T-cell (primary cell): ENCODE measurements around the gene MYO6. TPM values are rescaled to one million over a fixed set of nuclear protein-coding genes. Genes with fewer than 3 reads are reported as not detected.

Experiments
- ATAC-seq, 4 experiments: fragments of 200-7000 bp in 3 of 4; fragments of 150-1000 bp in 1 of 4; cut with Tn5 transposase; replicated peaks in 1 of 4; 1 replicate in 3 of 4; 2 replicates in 1 of 4; pipeline ENCODE4 v1.10.0; 2021; ENCODE audit warnings: moderate library complexity in 3 of 4, mild to moderate bottlenecking in 2 of 4, moderate number of reproducible peaks in 1 of 4
- CTCF ChIA-PET, 2 donors: fragments of 300-600 bp; sonication (Branson Sonifier 250); formaldehyde crosslinking; loops; one replicate each; lab custom pipeline; 2022; ENCODE audit warnings: antibody characterized with exemption in 2 of 2; lab: Charles Lee
- POLR2A ChIA-PET, 2 donors: fragments of 300-600 bp; sonication (Branson Sonifier 250); formaldehyde crosslinking; loops; one replicate each; lab custom pipeline; 2022; ENCODE audit warnings: antibody characterized with exemption in 2 of 2; lab: Charles Lee
- DNase-seq, 35 experiments: peaks; one replicate each; pipeline versions ENCODE4 v3.0.0 to v3.0.0-alpha.2; 2013 to 2023
- H3K27ac ChIP-seq: one replicate; pipeline ENCODE4 v1.5.1; 2013; ENCODE audit warnings: low read length
- H3K27me3 ChIP-seq, 2 experiments: replicated peaks in 1 of 2; 1 replicate in 1 of 2; 2 replicates in 1 of 2; pipeline versions ENCODE4 v1.6.1 to v1.7.0; 2013; ENCODE audit warnings: low read length in 1 of 2, mixed read lengths in 1 of 2; ENCODE audit not compliant: control insufficient read depth in 2 of 2, insufficient read depth in 2 of 2; ENCODE audit errors: extremely low read depth in 1 of 2
- H3K36me3 ChIP-seq, 2 donors: 1 replicate in 1 of 2; 2 replicates in 1 of 2; pipeline versions ENCODE4 v1.6.1 to v1.7.0; 2013; ENCODE audit warnings: low read length in 1 of 2; ENCODE audit not compliant: control insufficient read depth in 2 of 2, insufficient read depth in 1 of 2; ENCODE audit errors: extremely low read depth in 1 of 2
- H3K4me1 ChIP-seq, 2 experiments: 1 replicate in 1 of 2; 2 replicates in 1 of 2; pipeline versions ENCODE4 v1.6.1 to v1.7.0; 2013; ENCODE audit warnings: low read length in 2 of 2, mixed read lengths in 1 of 2; ENCODE audit not compliant: insufficient read depth in 2 of 2, control insufficient read depth in 1 of 2; ENCODE audit errors: extremely low read depth in 1 of 2
- H3K4me3 ChIP-seq, 2 donors: 1 replicate in 1 of 2; 2 replicates in 1 of 2; pipeline versions ENCODE4 v1.5.1 to v1.7.0; 2013; ENCODE audit warnings: mild to moderate bottlenecking in 2 of 2, low read length in 1 of 2, moderate library complexity in 1 of 2; ENCODE audit not compliant: control insufficient read depth in 1 of 2; ENCODE audit errors: extremely low read depth in 1 of 2
- H3K9me3 ChIP-seq: 2 replicates; pipeline ENCODE4 v1.7.0; 2013
- H3K27ac Mint-ChIP-seq, 2 donors: one replicate each; pipeline ENCODE4 v1.8.0; 2020 to 2021; ENCODE audit warnings: mild to moderate bottlenecking in 2 of 2, mixed read lengths in 2 of 2
- H3K27me3 Mint-ChIP-seq, 2 donors: one replicate each; pipeline ENCODE4 v1.8.0; 2021 to 2022; ENCODE audit warnings: mixed read lengths in 2 of 2
- H3K36me3 Mint-ChIP-seq: one replicate; pipeline ENCODE4 v1.8.0; 2021; ENCODE audit warnings: mixed read lengths
- H3K4me1 Mint-ChIP-seq, 3 donors: one replicate each; pipeline ENCODE4 v1.8.0; 2020 to 2022; ENCODE audit warnings: mixed read lengths in 3 of 3, mild to moderate bottlenecking in 1 of 3
- H3K4me3 Mint-ChIP-seq, 3 donors: one replicate each; pipeline ENCODE4 v1.8.0; 2020 to 2022; ENCODE audit warnings: mild to moderate bottlenecking in 3 of 3, mixed read lengths in 3 of 3, moderate library complexity in 3 of 3
- H3K9me3 Mint-ChIP-seq, 3 donors: one replicate each; pipeline ENCODE4 v1.8.0; 2020 to 2022; ENCODE audit warnings: mixed read lengths in 3 of 3
- WGBS: methylation state at CpG from one replicate; pipeline ENCODE4 v1.1.5; 2013; ENCODE audit warnings: missing lambda C conversion rate; ENCODE audit not compliant: insufficient coverage; 5-methylcytosine and 5-hydroxymethylcytosine counted together
- total RNA-seq, 35 experiments: library from RNA in 6 of 35; stranded (reverse) in 6 of 35; fragments of 120-200 nt in 1 of 35; gene quantifications; one replicate each; pipeline versions ENCODE4 v1.2.1 to v1.2.4 and lab custom pipeline; 2013 to 2026

MYO6 gene
- total RNA-seq, 5 donors from 2014 or later (not counting 1 experiment from before 2014, with no cell fraction given): 2.2 to 4.5 (median 2.4) TPM

DNA sequence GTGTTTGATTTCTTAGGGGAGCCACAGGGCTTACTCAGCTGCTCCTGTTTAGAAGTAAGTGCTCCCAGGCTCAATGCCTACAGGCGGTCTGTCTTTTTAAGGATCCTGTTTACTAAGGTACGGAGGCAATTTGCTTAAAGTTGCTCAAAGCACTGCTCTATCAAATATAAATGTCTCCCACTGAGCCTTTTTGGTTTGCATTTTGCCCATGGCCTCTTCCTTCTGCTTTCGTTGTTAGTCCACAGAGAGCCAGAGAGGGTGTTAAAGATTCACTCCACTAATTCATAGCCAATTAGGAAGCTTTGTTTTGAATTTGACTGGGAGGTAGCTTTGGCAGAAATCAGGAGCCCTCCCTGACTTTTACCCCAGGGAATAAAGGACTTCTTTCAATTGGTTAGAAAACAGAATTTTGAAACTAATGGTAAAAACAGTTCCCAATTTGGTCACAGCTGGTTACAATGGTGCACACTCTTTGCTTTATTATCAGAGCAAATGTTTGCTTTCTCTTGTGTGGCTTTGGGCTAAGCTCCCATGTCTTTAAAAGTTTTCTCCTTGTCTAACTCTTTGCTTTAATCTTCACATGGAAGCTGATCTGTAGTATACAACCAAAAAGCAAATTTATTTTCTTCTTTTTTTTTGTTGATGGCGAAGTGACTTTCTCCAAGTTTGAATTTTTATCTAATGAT lies 197.2 kb downstream of the MYO6 start:
- Mint-ChIP-seq H3K9me3 (no peaks in the 10 kb centered on the region), H3K27me3 (peaks cover 10 to 17% of the 10 kb centered on the region in 2 donors), H3K4me1 (no peaks in the 10 kb centered on the region), H3K4me3 (no peak overlapping the region), H3K36me3 (no peaks in the 10 kb centered on the region), H3K27ac (no peak overlapping the region)
- H3K36me3 ChIP-seq: no peaks in the 10 kb centered on the region
- no peak overlapping the region for H3K4me3 ChIP-seq
- 63% methylated on average over 2 of the region's 4 CpGs for WGBS
- CTCF ChIA-PET: no interaction called here
- no peak overlapping the region for H3K27ac ChIP-seq
- H3K27me3 ChIP-seq: no peaks in the 10 kb centered on the region
- H3K4me1 ChIP-seq: no peaks in the 10 kb centered on the region
- ATAC-seq: no peak
- POLR2A ChIA-PET: no interaction called here
- DNase-seq: no peak
- no peaks in the 10 kb centered on the region for H3K9me3 ChIP-seq

DNA sequence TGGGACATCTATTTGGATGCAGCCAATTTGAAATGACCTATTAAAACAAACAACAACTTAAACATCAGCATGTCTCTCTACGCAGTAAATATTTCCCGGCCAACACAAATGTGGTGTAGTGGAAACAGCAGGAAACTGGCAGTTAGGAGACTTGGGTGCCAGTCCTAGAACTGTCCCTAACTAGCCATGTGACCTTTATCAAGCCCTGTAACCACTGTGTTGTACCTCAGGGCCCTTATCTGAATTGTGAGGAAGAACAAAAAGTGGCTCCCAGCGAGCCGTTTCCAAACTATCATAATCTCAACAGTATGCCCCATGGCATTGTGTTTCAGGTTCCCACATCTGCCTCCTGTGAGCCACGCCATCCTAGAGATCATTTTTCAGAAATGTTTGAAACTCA lies 198.9 kb downstream of the MYO6 start:
- Histone ChIP-seq H3K27me3 (no peaks in the 10 kb centered on the region), H3K36me3 (no peaks in the 10 kb centered on the region), H3K9me3 (no peaks in the 10 kb centered on the region), H3K27ac (no peak overlapping the region), H3K4me3 (no peak overlapping the region), H3K4me1 (no peaks in the 10 kb centered on the region)
- ATAC-seq (no peak), DNase-seq (no peak)
- Mint-ChIP-seq H3K27me3 (peaks cover 9 to 14% of the 10 kb centered on the region in 2 donors), H3K4me1 (no peaks in the 10 kb centered on the region), H3K36me3 (no peaks in the 10 kb centered on the region), H3K4me3 (no peak overlapping the region), H3K9me3 (no peaks in the 10 kb centered on the region), H3K27ac (no peak overlapping the region)
- WGBS: 44% methylated on average over 1 of the region's 5 CpGs
- POLR2A ChIA-PET: no interaction called here
- CTCF ChIA-PET: no interaction called here

DNA sequence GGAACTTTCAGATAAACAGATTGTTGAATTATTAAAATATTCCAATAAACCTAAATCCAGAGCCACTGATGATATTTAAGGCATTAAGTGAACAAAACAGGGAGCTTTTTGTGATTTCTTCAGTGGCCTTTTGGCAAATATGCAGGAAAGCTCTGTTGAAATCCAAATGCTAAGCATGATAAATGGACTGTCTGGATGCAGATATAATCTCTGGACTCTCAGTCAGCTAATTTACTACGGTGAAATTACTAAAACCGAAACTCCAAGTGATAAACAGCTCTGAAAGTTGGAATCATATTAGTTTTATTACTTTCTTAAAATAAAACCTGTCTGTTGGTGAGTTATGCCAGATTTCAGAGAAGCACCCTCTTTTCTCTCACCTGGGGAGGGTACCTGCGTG lies 203.1 kb downstream of the MYO6 start:
- DNase-seq: no peak
- ChIA-PET CTCF (no interaction called here), POLR2A (no interaction called here)
- H3K36me3 ChIP-seq: no peaks in the 10 kb centered on the region
- no peaks in the 10 kb centered on the region for H3K4me1 ChIP-seq
- H3K27ac ChIP-seq: no peak overlapping the region
- H3K9me3 ChIP-seq: no peaks in the 10 kb centered on the region
- WGBS: no CpG with 5 or more reads among the region's 3 CpGs
- Mint-ChIP-seq H3K4me1 (no peaks in the 10 kb centered on the region), H3K9me3 (no peaks in the 10 kb centered on the region), H3K27ac (no peak overlapping the region), H3K27me3 (peaks cover 2 to 14% of the 10 kb centered on the region in 2 donors), H3K4me3 (no peak overlapping the region), H3K36me3 (no peaks in the 10 kb centered on the region)
- no peak for ATAC-seq
- H3K27me3 ChIP-seq: no peaks in the 10 kb centered on the region
- no peak overlapping the region for H3K4me3 ChIP-seq

DNA sequence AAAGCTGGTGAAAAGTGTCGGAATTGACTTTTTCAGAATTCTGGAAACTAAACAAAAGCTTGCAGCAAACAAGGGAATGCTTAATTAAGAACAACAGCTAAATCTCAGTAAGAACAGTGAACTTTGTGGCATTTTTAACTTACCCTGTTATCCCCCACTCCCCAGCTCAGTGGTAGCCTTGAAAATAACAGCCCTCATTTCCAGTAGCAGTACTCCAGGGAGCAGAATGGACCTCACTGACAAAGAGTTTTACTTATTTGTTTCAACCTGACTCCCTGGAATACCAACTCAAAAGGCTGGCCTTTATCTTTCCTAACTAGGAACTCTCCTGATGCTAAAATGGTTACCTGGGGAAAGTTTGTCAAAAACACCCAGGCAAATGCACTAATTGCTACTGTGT lies 214.5 kb downstream of the MYO6 start:
- POLR2A ChIA-PET: no interaction called here
- Mint-ChIP-seq H3K36me3 (no peaks in the 10 kb centered on the region), H3K27ac (no peak overlapping the region), H3K4me1 (no peaks in the 10 kb centered on the region), H3K27me3 (no peaks in the 10 kb centered on the region), H3K9me3 (peaks cover 0 to 1% (median 0%) of the 10 kb centered on the region in 3 donors), H3K4me3 (no peak overlapping the region)
- no peak overlapping the region for H3K27ac ChIP-seq
- no peak overlapping the region for H3K4me3 ChIP-seq
- WGBS: 100% methylated on average over 1 of the region's 1 CpG
- H3K9me3 ChIP-seq: no peaks in the 10 kb centered on the region
- CTCF ChIA-PET: no interaction called here
- no peaks in the 10 kb centered on the region for H3K4me1 ChIP-seq
- no peak for DNase-seq
- ATAC-seq: no peak
- H3K36me3 ChIP-seq: no peaks in the 10 kb centered on the region
- peaks cover 0 to 3% of the 10 kb centered on the region in 2 experiments for H3K27me3 ChIP-seq

DNA sequence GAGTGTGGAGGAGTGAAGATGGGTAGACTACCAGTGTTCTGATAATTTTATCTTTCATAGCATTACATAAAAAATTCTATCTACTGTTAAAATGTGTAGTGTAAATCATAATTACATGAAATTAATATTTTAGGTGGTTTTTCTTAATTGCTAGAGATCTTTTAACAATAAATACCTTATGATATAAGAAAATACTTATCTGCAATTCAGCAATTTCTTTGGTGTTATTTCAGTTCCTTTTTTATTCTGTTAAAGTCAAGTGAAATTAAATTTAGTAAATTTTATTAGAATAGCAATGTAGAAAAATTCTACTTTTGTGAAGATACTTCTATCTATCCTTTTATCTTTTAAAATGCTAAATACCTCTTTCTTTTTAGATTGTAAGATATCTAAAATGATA lies 219.1 kb downstream of the MYO6 start:
- H3K36me3 Mint-ChIP-seq: no peaks in the 10 kb centered on the region

More for the DNA sequence above, 219.1 kb downstream of the MYO6 start:
- Histone ChIP-seq H3K36me3 (no peaks in the 10 kb centered on the region), H3K27ac (no peak overlapping the region), H3K9me3 (no peaks in the 10 kb centered on the region), H3K4me1 (no peaks in the 10 kb centered on the region), H3K27me3 (no peaks in the 10 kb centered on the region), H3K4me3 (no peak overlapping the region)
- CTCF ChIA-PET: no interaction called here
- no peak overlapping the region for H3K27ac Mint-ChIP-seq
- no peaks in the 10 kb centered on the region for H3K9me3 Mint-ChIP-seq
- H3K27me3 Mint-ChIP-seq: peaks cover 0 to 4% of the 10 kb centered on the region in 2 donors
- DNase-seq: no peak
- POLR2A ChIA-PET: no interaction called here
- H3K4me3 Mint-ChIP-seq: no peak overlapping the region
- no peaks in the 10 kb centered on the region for H3K4me1 Mint-ChIP-seq
- ATAC-seq: no peak

Other genes with a start within 250 kb of the MYO6 start
- 100 to 1,000 TPM; 103 to 119 (median 111) TPM for gene SENP6, start 147.4 kb upstream of the MYO6 start, total RNA-seq